ENCODE measurements around the gene NSG2. TPM values are rescaled to one million over a fixed set of nuclear protein-coding genes. Genes with fewer than 3 reads are reported as not detected.

Gene NSG2
- total RNA-seq, 1 donor from 2014 or later, result not detected

- DNase-seq (ENCODE audit: low spot score in 2 of 2), result no peak
- H3K27me3 ChIP-seq, result no peaks in the 10 kb centered on the region
These were observed 39.2 kb downstream of the NSG2 start for GRCh38 chr5:174084691-174085154.

GRCh38 chr5:174086751-174087150 lies 41.2 kb downstream of the NSG2 start:
- Histone ChIP-seq H3K4me1 (no peaks in the 10 kb centered on the region), H3K27me3 (no peaks in the 10 kb centered on the region), H3K27ac (no peak overlapping the region), H3K9me3 (no peaks in the 10 kb centered on the region), H3K4me3 (no peak overlapping the region), H3K36me3 (no peaks in the 10 kb centered on the region)
- intact Hi-C loops (cut with DNase I), result no loop called here
- no peak for TF ChIP-seq CTCF (IDR thresholded peaks at IDR 0.05)
- no peak for DNase-seq (ENCODE audit: low spot score in 2 of 2)

More at GRCh38 chr5:174084691-174085154, 39.2 kb downstream of the NSG2 start:
- Histone ChIP-seq H3K9me3 (no peaks in the 10 kb centered on the region), H3K4me1 (no peaks in the 10 kb centered on the region), H3K4me3 (no peak overlapping the region), H3K27ac (no peak overlapping the region), H3K36me3 (no peaks in the 10 kb centered on the region)
- intact Hi-C loops (cut with DNase I), result no loop called here
- no peak for TF ChIP-seq CTCF (IDR thresholded peaks at IDR 0.05)

GRCh38 chr5:174087783-174088182 lies 42.3 kb downstream of the NSG2 start:
- no peaks in the 10 kb centered on the region for H3K9me3 ChIP-seq
- H3K27me3 ChIP-seq, result no peaks in the 10 kb centered on the region
- no peak overlapping the region for H3K4me3 ChIP-seq
- TF ChIP-seq CTCF (IDR thresholded peaks at IDR 0.05), result no peak
- no peaks in the 10 kb centered on the region for H3K4me1 ChIP-seq
- intact Hi-C loops (cut with DNase I), result no loop called here
- H3K36me3 ChIP-seq, result no peaks in the 10 kb centered on the region
- H3K27ac ChIP-seq, result no peak overlapping the region
- no peak for DNase-seq (ENCODE audit: low spot score in 2 of 2)

GRCh38 chr5:174090129-174090528 lies 44.6 kb downstream of the NSG2 start:
- Histone ChIP-seq H3K9me3 (no peaks in the 10 kb centered on the region), H3K36me3 (no peaks in the 10 kb centered on the region), H3K27me3 (no peaks in the 10 kb centered on the region), H3K4me1 (no peaks in the 10 kb centered on the region), H3K27ac (no peak overlapping the region), H3K4me3 (no peak overlapping the region)
- no peak for DNase-seq (ENCODE audit: low spot score in 2 of 2)
- no peak for TF ChIP-seq CTCF (IDR thresholded peaks at IDR 0.05)
- intact Hi-C loops (cut with DNase I), result no loop called here

- intact Hi-C loops (cut with DNase I), result no loop called here
These were observed 47.6 kb downstream of the NSG2 start for GRCh38 chr5:174093123-174093522.

More at GRCh38 chr5:174093123-174093522, 47.6 kb downstream of the NSG2 start:
- DNase-seq (ENCODE audit: low spot score in 2 of 2), result no peak
- Histone ChIP-seq H3K36me3 (no peaks in the 10 kb centered on the region), H3K9me3 (no peaks in the 10 kb centered on the region), H3K27ac (no peak overlapping the region), H3K27me3 (no peaks in the 10 kb centered on the region), H3K4me3 (no peak overlapping the region), H3K4me1 (no peaks in the 10 kb centered on the region)
- TF ChIP-seq CTCF (IDR thresholded peaks at IDR 0.05), result no peak
